AG08395 (cell line): ENCODE results near the gene CTDSP1.

Source experiments
- DNase-seq: peaks from one replicate; pipeline ENCODE4 v3.0.0; 2012; ENCODE audit warnings: mixed read lengths, low spot score

Gene CTDSP1

DNA sequence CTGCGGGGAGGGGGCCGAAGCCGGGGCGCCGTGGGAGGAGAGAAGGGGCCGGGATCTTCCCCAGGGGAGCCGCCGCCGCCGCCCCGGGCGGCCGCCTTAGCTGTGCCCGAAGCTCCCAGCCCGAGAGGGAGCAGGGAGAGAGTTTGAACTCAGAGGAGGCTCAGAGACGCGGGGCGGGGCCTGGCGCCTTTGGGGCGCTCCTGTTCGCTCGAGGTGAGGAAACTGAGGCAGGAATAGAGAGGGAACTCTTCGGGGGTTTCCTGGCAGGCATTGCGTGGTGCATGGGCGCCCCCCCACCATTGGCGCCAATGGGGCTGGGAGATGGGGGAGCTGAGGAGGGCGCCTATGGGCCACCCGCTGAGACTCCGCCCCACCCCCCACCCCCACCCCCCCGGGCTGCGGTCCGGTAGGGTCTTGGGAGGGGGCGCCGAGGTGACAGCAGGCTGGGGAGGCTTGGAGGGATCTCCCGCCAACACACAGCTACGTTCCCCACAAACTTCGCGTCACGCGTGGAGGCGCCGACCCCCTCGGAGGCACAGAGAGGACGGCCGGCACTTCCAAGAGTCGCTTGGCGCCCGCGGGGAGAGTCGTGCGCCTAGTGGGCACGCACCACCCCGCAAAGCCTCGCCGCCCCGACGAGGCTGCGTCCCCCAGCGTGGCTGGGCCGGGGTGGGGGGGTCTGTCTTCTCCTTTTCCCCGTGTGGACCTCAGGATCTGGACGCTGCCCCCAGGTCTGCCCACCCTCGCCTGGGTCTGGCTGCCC, 680 bp downstream of the CTDSP1 start:
- no peak for DNase-seq

DNA sequence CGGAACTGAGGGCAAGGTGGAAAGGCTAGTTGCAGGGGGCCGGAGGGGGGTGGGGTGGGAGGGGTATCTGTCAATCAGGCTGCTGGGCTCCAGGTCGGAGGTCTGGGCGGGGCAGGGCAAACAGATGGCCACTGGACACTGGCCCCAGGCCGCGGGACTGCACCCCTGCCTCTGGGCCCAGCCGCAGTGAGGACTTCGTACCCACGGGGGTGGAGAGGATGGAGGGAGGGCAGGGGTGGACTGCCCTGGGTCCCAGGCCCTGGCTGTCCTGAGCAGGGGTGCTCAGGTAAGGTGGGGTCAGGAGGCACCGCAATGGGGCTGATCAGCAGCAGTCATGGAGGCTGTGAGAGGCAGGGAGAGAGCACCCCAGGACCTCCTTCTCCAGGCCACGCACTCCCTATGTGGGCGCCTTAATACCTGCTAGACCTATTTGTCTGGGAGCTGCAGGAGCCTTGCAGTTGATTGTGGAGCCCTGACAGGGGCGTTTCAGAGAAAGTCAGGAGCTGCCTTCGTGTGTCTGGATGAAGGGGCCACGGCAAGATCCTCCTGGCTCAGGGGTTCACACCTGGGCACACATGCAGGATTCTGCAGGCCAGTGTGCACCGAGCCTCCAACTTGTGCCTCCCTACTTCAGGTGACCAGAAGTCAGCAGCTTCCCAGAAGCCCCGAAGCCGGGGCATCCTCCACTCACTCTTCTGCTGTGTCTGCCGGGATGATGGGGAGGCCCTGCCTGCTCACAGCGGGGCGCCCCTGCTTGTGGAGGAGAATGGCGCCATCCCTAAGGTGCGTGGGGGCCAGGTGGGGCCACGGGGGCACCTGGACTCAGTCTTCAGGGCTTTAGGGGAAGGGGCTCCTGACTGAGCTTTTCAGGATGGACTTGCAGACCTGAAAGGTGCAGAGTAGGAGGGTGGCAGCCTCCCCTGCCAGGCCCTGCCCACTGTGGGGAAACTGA, 1.5 kb downstream of the CTDSP1 start:
- no peak for DNase-seq

DNA sequence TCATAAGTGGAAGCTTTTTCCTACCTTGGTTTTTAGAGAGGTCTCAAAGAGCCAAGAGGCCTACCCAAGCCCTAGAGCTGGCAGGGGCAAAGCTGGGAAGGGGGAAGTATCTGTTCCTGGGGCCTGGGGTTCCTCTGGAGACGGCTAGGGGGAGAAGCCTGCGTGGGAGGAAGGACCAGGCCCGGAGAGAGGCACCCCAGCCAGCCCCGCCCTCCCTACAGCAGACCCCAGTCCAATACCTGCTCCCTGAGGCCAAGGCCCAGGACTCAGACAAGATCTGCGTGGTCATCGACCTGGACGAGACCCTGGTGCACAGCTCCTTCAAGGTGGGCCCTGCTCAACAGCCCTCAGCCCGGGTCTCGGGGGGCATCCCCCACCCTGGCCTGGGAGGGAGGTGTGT, 2.2 kb downstream of the CTDSP1 start:
- no peak for DNase-seq

DNA sequence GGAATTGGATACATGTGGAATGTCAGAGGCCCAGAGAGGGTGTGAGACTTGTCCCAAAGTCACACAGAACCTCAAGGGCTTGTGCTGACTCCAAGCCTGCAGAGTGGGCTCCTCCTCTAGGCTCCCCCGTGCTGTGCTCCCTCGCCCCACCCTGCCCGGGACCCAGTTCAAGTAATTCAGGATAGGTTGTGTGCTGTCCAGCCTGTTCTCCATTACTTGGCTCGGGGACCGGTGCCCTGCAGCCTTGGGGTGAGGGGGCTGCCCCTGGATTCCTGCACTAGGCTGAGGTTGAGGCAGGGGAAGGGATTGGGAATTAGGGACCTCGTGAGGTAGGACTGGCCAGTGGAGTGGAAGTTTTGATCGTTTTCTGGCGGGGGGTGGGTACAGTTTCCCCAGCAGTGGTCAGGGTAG, 2.8 kb downstream of the CTDSP1 start:
- DNase-seq = no peak

DNA sequence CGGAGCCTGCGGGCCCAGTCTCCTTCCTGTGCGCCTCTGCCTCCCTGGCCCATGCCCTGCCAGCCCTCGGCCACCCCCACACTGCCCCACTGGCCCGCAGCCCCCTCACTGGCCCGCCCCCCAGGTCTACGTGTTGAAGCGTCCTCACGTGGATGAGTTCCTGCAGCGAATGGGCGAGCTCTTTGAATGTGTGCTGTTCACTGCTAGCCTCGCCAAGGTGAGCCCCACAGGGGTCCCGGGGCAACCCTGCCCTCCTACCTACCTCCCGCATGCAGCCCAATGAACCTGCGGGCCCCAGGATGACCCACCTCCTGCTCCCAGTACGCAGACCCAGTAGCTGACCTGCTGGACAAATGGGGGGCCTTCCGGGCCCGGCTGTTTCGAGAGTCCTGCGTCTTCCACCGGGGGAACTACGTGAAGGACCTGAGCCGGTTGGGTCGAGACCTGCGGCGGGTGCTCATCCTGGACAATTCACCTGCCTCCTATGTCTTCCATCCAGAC, 3.3 kb downstream of the CTDSP1 start:
- no peak for DNase-seq

DNA sequence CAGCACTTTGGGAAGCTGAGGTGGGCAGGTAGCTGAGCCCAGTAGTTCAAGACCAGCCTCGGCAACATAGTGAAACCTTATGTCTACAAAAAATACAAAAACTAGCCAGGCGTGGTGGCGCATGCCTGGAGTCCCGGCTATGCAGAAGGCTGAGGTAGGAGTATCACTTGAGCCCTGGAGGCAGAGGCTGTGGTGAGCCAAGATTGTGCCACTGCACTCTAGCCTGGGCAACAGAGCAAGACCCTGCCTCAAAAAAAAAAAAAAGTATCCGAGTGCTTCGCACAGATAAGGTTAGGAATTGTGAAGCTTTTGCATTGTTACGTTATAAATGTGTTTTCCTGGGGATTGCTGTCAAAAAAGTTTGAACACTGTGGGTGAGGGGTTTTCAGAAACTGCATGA, 4.1 kb downstream of the CTDSP1 start:
- no peak for DNase-seq

DNA sequence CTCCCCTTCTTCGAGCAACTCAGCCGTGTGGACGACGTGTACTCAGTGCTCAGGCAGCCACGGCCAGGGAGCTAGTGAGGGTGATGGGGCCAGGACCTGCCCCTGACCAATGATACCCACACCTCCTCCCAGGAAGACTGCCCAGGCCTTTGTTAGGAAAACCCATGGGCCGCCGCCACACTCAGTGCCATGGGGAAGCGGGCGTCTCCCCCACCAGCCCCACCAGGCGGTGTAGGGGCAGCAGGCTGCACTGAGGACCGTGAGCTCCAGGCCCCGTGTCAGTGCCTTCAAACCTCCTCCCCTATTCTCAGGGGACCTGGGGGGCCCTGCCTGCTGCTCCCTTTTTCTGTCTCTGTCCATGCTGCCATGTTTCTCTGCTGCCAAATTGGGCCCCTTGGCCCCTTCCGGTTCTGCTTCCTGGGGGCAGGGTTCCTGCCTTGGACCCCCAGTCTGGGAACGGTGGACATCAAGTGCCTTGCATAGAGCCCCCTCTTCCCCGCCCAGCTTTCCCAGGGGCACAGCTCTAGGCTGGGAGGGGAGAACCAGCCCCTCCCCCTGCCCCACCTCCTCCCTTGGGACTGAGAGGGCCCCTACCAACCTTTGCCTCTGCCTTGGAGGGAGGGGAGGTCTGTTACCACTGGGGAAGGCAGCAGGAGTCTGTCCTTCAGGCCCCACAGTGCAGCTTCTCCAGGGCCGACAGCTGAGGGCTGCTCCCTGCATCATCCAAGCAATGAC, 4.8 kb downstream of the CTDSP1 start:
- no peak for DNase-seq

DNA sequence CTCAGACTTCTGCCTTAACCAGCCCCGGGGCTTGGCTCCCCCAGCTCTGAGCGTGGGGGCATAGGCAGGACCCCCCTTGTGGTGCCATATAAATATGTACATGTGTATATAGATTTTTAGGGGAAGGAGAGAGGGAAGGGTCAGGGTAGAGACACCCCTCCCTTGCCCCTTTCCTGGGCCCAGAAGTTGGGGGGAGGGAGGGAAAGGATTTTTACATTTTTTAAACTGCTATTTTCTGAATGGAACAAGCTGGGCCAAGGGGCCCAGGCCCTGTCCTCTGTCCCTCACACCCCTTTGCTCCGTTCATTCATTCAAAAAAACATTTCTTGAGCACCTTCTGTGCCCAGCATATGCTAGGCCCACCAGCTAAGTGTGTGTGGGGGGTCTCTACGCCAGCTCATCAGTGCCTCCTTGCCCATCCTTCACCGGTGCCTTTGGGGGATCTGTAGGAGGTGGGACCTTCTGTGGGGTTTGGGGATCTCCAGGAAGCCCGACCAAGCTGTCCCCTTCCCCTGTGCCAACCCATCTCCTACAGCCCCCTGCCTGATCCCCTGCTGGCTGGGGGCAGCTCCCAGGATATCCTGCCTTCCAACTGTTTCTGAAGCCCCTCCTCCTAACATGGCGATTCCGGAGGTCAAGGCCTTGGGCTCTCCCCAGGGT, 5.5 kb downstream of the CTDSP1 start:
- no peak for DNase-seq

DNA sequence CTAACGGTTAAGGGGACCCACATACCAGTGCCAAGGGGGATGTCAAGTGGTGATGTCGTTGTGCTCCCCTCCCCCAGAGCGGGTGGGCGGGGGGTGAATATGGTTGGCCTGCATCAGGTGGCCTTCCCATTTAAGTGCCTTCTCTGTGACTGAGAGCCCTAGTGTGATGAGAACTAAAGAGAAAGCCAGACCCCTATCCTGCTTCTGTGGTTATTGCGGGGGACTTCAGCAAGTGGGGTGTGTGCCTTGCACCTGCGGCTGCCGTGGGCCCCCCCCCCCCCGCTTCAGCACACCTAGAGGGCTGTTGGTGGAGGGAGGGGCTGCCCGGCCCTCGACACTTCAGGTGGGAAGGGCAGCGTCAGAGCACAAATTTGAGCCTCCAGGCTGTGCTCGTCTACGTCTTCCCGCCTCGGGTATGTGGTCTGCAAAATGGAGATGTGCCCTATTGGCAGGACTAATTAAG, 6.1 kb downstream of the CTDSP1 start:
- DNase-seq = no peak

DNA sequence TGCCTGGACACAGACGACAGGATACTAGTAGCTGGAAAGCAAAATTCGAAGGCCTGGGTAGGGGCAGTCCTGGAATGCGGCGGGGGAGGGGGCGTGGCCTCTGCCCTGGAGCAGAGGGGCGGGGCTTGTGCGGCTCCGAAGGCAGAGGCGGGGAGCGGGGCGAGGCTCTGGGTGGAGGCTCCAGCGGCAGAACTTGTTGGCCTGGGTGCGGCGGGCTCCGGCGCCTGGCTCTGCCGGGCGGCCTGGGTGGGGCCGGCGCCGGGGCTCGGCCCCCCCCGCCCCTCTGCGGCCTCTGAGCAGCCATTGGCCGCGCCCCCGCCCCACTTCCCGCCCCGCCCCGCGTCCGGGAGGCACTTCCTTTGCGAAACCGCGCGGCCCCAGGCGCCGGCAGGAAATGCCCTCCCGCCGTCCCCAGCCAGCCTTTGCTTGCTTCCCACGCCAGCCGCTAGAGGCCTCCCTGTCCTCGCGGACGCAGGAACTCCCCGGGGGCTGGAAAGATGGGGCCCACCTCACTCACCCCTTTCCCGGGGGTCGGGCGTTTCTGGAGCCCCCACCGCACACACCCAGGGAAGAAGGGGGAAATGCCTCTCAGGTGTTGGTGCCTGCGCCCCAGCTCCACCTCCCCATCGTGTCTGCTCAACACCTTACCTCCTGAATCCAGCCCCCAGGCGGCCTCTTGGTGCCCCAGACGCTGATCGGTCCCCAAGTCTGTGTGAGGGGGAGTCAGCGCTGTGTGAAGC, 6.7 kb downstream of the CTDSP1 start:
- peak; percentile 97 for DNase-seq

DNA sequence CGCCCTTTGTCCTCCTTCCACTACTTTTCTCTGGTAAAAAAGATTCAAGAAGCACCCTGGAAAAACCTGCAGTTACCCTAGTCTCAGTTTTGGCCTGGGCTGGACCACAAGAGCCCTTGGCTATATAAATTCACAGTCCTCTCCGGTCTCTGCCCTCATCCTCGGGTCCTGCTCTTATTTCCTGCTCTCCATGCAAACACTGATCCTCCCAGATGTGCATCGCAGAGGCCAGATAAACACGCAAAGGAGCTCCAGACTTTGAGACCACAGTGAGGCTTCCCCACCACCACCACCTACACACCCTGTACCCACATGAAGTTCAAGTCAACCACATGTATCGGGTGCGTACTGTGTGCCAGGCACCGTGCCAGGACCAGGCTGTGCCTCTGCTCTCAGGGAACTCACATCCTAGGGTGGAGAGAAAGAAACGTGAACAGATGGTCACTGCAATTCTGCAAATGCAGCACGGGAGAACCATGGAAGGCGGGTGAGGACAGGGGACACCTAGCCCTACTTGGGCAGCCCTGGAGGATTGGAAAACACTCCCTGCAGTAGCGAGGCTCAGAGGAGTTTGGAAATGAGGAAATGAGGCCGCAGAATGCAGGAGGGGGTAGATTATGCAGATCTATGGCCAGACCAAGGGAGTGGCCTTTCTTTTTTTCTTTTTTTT, 7.4 kb downstream of the CTDSP1 start:
- peak; percentile 26 for DNase-seq

DNA sequence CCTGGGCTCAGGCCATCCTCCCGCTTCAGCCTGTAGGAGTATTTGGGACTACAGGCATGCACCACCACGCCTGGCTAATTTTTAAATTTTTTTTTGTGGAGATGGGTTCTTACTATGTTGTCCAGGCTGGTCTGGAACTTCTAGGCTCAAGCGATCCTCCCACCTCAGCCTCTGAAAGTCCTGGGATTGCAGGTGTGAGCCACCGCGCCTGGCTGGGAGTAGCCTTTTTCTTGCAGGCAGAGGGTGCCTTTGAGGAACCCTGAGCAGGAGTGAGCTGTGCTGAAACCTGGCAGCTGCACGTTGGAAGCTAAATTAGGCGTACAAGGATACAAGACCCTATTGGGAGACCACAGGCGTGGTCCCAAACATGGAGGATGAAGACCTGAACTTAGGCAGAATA, 8.0 kb downstream of the CTDSP1 start:
- DNase-seq = no peak

DNA sequence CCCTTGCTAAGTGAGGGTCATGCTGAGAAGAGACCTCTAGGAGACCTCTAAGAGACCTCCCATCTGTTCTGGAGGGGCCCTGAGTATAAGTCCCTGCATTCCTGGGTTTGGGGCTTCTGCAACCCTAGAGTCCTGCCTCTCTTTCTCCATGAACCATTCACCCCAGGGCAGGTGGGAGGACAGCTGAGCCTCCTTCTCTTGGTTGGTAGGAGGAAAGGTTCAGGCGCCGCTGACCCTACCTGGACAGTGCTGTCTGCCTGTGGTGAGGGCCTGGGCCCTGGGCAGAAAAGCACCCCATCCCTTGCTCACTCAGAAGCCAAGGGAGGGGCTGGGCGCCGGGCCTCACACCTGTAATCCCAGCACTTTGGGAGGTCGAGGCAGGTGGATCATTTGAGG, 18.7 kb downstream of the CTDSP1 start:
- DNase-seq = no peak

DNA sequence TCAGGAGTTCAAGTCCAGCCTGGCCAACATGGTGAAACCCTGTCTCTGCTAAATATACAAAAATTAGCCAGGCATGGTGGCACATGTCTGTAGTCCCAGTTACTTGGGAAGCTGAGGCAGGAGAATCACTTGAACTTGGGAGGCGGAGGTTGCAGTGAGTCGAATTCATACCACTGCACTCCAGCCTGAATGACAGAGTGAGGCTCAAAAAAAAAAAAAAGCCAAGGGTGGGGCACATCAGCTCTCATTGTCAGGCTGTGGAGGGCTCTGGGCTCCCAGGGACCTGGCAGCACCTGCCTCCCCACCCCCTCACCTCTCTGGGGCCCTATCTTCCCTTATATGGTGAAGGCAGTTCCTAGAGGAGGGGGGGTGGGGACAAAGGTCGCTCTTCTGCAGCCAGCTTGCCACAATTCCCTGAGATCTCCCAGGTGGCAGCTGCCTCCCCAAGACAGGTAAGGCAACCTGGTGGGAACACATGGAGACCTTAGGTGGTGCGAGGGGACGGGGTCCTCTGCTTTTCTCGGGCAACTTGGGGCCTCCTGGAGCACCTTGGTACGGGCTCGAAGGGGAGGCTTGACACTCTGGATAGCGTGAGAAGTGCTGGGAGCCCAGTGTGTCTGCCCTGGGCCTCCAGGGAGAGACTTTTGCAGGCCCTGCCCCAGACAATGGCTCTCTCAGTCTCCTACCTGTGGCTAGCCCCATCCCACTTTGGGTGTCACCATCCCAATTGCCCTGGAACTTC, 19.2 kb downstream of the CTDSP1 start, which contains the start of gene VIL1:
VIL1 (plus strand) TSS at position 407 of the 742 bp plus-strand sequence. CDS start 4,656 bp downstream, outside the sequence.
- DNase-seq = no peak

DNA sequence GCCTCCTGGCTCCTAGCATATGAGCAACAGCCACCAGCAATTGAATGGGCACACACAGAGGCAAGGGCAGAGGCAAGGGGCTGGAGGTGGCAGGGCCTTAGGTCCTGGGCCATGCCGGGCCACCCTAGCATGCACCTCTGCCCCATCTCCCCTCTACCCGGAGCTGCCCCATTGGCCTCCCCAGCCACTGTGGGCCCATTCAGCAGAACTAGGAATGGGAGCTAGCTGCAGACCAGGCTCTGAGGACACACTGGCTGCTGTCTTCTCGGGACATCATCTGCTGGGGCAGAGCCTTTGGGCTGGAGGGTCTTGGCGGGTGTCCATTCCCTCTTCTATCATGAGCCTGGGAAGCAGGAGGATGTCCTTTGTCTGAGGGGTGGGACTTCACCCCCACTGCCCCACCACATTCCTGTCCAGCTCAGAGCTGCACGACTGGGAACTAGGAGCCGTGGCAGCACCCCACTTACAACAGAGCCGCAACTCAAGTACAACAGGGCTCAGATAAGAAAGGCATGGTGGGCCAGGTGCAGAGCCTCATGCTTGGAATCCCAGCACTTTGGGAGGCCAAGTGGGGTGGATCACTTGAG, 20.1 kb downstream of the CTDSP1 start:
- DNase-seq = no peak

DNA sequence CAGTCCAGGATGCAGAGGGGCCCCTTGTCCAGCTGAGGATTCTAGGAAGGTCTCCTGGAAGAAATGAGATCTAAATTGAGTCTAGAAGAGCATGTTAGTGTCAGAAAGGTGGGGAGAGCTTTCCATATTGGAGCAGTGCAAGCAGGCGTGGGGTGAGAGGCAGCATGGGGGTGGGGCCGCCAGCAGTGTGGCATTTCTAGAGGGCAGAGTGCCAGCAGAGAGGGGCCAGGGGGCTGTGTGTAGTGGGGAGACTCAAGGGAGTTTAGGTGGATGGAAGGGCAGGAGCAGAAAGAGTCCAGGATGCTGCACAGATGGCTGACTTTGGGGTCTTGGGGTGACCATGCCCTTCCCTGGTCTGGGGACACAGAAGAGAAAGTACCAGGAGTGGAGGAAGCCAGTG, 21.4 kb downstream of the CTDSP1 start:
- DNase-seq = no peak

DNA sequence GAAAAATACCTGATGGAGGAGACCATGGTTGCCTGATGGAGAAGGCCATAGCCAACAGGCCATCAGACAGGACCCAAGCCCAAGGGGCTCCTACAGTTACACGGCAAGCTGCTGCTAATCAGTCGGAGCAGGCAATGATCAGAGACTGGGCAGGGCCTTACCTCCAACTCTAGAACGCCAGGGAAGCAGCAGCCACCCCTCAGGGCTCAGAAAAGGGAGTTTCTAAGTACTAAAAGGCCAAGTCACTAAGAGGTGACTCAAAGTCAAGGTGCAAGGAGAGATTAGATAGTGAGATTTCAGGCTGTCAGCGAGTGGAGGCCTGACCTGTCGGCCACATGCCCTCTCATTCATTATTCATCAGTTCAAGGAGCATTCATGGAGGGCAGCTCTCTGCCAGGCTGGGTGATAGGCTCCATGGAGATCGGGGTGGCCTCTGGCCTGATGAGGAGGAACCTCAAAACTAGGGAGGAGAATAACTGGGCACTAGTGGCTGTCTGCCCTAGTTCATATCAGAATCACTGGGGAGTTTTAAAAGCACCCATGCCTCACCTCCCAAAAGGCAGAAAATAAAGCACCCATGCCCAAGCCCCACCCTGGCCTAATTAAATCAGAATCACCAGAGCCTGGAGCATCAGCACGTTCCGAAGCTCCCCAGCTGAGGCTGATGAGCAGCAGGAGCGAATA, 22.9 kb downstream of the CTDSP1 start:
- no peak for DNase-seq

DNA sequence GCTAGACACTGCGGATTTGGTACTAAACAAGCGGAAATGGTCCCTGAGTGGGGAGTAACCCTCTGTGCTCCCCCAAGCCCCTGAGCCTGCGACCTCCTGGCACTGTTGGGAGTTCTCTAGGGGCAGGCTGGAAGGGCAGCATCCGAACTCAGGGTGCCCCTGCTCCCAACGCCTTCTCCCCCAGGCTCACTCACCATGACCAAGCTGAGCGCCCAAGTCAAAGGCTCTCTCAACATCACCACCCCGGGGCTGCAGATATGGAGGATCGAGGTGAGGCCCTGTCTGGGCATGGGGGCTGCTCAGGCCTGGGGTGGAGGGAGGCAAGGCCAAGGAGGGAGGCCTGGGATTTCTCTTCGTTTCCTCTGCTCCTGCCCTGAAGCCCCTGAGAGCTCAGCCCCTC, 23.9 kb downstream of the CTDSP1 start:
- DNase-seq = no peak

DNA sequence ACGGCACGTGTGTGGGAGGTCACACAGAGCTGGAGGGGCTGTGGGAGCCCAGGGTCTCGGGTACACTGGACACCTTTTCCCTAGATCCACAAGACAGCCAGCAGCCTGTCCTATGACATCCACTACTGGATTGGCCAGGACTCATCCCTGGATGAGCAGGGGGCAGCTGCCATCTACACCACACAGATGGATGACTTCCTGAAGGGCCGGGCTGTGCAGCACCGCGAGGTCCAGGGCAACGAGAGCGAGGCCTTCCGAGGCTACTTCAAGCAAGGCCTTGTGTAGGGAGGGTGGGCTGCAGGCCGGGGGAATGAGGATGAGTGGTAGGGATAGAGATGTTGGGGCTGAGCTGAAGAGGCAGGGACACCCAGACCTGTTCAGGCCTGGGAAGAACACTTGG, 25.9 kb downstream of the CTDSP1 start:
- DNase-seq = no peak
